A549 (cell line): ENCODE results near the gene TMEM9.

Experiments
- GATA3 ChIP-seq: IDR thresholded peaks from 2 replicates; pipeline ENCODE4 v1.6.1; 2012; ENCODE audit warnings: borderline replicate concordance
- NFE2L2 ChIP-seq: fragments of 150-350 bp; conservative IDR thresholded peaks from 2 replicates; pipeline ENCODE4 v1.6.1; 2014; ENCODE audit warnings: low read length
- POLR2A ChIP-seq: IDR thresholded peaks from 2 replicates; pipeline ENCODE4 v1.6.1; 2012; ENCODE audit warnings: mild to moderate bottlenecking, low read length
- SREBF2 ChIP-seq: fragments of 450-650 bp; IDR thresholded peaks from 2 replicates; pipeline ENCODE4 v1.6.1; 2014; ENCODE audit warnings: mild to moderate bottlenecking, moderate library complexity

GRCh38 chr1:201134405-201134804 lies 19.9 kb downstream of the TMEM9 start:
- TF ChIP-seq POLR2A (no peak), SREBF2 (no peak), NFE2L2 (no peak), GATA3 (no peak)
